GM18499 (cell line): ENCODE results near the gene RAVER2.
"Not testable (repeated sequence)": the region's sequence is repeated elsewhere in the genome, so short reads cannot be mapped to it uniquely, and the experiment has no call there.

ENCODE experiments used
- ATAC-seq: cut with Tn5 transposase; IDR thresholded peaks from one replicate; pipeline ENCODE4 v1.9.1; 2021; ENCODE audit warnings: moderate number of reproducible peaks; ENCODE audit not compliant: insufficient read depth, unreplicated experiment

RAVER2 gene

GRCh38 chr1:64801851-64802523 is 57.1 kb downstream of the RAVER2 start:
- no peak for ATAC-seq

- no peak for ATAC-seq
These were observed 64.4 kb downstream of the RAVER2 start for GRCh38 chr1:64809309-64809708.

- no peak for ATAC-seq
These were observed 65.1 kb downstream of the RAVER2 start for GRCh38 chr1:64810001-64810400.

GRCh38 chr1:64811131-64811530 is 66.3 kb downstream of the RAVER2 start:
- ATAC-seq, result no peak

GRCh38 chr1:64814427-64814826 is 69.6 kb downstream of the RAVER2 start:
- ATAC-seq, result no peak

- not testable (repeated sequence) for ATAC-seq
These were observed 72.5 kb downstream of the RAVER2 start for GRCh38 chr1:64817364-64817763.

GRCh38 chr1:64820572-64820971 is 75.7 kb downstream of the RAVER2 start:
- not testable (repeated sequence) for ATAC-seq

- ATAC-seq, result no peak
These were observed 77.7 kb downstream of the RAVER2 start for GRCh38 chr1:64822621-64823020.

- no peak for ATAC-seq
These were observed 79.0 kb downstream of the RAVER2 start for GRCh38 chr1:64823691-64824476.

- ATAC-seq, result no peak
These were observed 82.1 kb downstream of the RAVER2 start for GRCh38 chr1:64826991-64827390.

- ATAC-seq, result no peak
These were observed 84.0 kb downstream of the RAVER2 start for GRCh38 chr1:64828829-64829228.

- ATAC-seq, result no peak
These were observed 84.6 kb downstream of the RAVER2 start for GRCh38 chr1:64829411-64830029.

- ATAC-seq, result no peak
These were observed 85.3 kb downstream of the RAVER2 start for GRCh38 chr1:64830030-64830651.

- ATAC-seq, result no peak
These were observed 89.9 kb downstream of the RAVER2 start for GRCh38 chr1:64834734-64835133.

- ATAC-seq, result no peak
These were observed 91.9 kb downstream of the RAVER2 start for GRCh38 chr1:64836802-64837201.

GRCh38 chr1:64838486-64838885 is 93.6 kb downstream of the RAVER2 start:
- no peak for ATAC-seq

GRCh38 chr1:64839261-64839660 is 94.4 kb downstream of the RAVER2 start:
- no peak for ATAC-seq

GRCh38 chr1:64839732-64840405 is 95.0 kb downstream of the RAVER2 start:
- ATAC-seq, result no peak

- ATAC-seq, result no peak
These were observed 96.6 kb downstream of the RAVER2 start for GRCh38 chr1:64841330-64842065.

- ATAC-seq, result no peak
These were observed 97.3 kb downstream of the RAVER2 start for GRCh38 chr1:64842224-64842623.
